GM12891 (cell line): Measurements from ENCODE around the gene LORICRIN.

Experiments used
- POLR2A ChIP-seq: IDR thresholded peaks from 2 replicates; pipeline ENCODE4 v1.6.1; 2011; ENCODE audit warnings: low read depth, low read length, control low read depth
- POLR2AphosphoS5 ChIP-seq: IDR thresholded peaks from 2 replicates; pipeline ENCODE4 v1.6.1; 2011; ENCODE audit warnings: low read depth, low read length, control low read depth
- TAF1 ChIP-seq: IDR thresholded peaks from 2 replicates; pipeline ENCODE4 v1.6.1; 2011; ENCODE audit warnings: low read depth, low read length, control low read depth

DNA sequence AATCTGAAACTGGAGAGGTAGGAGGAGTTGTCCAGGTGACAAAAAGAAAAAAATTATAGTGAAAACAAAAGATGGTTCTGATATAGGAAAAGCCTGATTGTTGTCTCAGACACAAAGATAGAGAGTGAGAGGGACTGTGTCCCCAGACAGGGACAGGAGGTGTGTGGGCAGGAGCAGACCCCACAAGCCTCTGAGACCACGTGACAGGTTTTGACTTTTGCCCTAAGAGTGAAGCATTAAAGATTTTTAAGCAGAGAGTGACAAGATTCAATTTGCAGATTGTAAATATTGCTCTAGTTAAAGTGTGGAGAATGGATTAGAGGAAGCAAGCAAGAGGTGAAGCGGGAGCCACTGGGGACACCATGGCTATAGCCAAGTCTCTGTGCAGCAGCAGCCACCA lies 31.7 kb upstream of the LORICRIN start:
- TF ChIP-seq POLR2A (no peak), TAF1 (no peak), POLR2AphosphoS5 (no peak)
